B cell (primary cell): Measurements from ENCODE around the gene LONP1. TPM values are rescaled to one million over a fixed set of nuclear protein-coding genes. Genes with fewer than 3 reads are reported as not detected.
"Not testable (repeated sequence)": the region's sequence is repeated elsewhere in the genome, so short reads cannot be mapped to it uniquely, and the experiment has no call there.

ENCODE experiments used
- ATAC-seq: fragments of 200-7000 bp; cut with Tn5 transposase; one replicate; pipeline ENCODE4 v1.10.0; 2021; ENCODE audit warnings: low read depth, mild to moderate bottlenecking, moderate number of reproducible peaks, moderate library complexity
- CTCF ChIA-PET: fragments of 350-600 bp; sonication (Branson Sonifier 250); formaldehyde crosslinking; loops from one replicate; lab custom pipeline; 2021; ENCODE audit warnings: antibody characterized with exemption, inconsistent platforms; lab: Charles Lee
- POLR2A ChIA-PET: fragments of 350-600 bp; sonication (Branson Sonifier 250); formaldehyde crosslinking; loops from one replicate; lab custom pipeline; 2021; ENCODE audit warnings: antibody characterized with exemption; lab: Charles Lee
- DNase-seq: peaks from one replicate; pipeline ENCODE4 v3.0.0; 2013
- H2AFZ ChIP-seq: 2 replicates; pipeline ENCODE4 v1.6.1; 2012; ENCODE audit warnings: mild to moderate bottlenecking, low read depth, low read length; ENCODE audit not compliant: insufficient read depth, poor library complexity, severe bottlenecking
- H3K27ac ChIP-seq, 2 donors: 1 replicate in 1 of 2; 2 replicates in 1 of 2; pipeline ENCODE4 v1.5.1; 2012 to 2013; ENCODE audit warnings: low read length in 2 of 2, mild to moderate bottlenecking in 2 of 2, moderate library complexity in 1 of 2
- H3K27me3 ChIP-seq, 4 experiments: fragments of 200-600 bp in 1 of 4; sonication (generic) in 1 of 4; replicated peaks in 1 of 4; 1 replicate in 2 of 4; 2 replicates in 2 of 4; pipeline versions ENCODE4 v1.6.1 to v1.7.0; 2013 to 2016; ENCODE audit warnings: low read length in 3 of 4, mild to moderate bottlenecking in 2 of 4, mixed read lengths in 1 of 4, moderate library complexity in 1 of 4; ENCODE audit not compliant: insufficient read depth in 4 of 4, control insufficient read depth in 3 of 4; ENCODE audit errors: control extremely low read depth in 1 of 4
- H3K36me3 ChIP-seq, 2 experiments: replicated peaks in 1 of 2; 1 replicate in 1 of 2; 2 replicates in 1 of 2; pipeline versions ENCODE4 v1.6.1 to v1.7.1; 2013; ENCODE audit warnings: low read length in 1 of 2; ENCODE audit not compliant: insufficient read depth in 2 of 2, control insufficient read depth in 1 of 2; ENCODE audit errors: control extremely low read depth in 1 of 2, extremely low read depth in 1 of 2
- H3K4me1 ChIP-seq, 2 donors: fragments of 200-600 bp in 1 of 2; sonication (generic) in 1 of 2; 1 replicate in 1 of 2; 2 replicates in 1 of 2; pipeline versions ENCODE4 v1.5.1 to v1.6.1; 2013 to 2017; ENCODE audit warnings: low read length in 2 of 2; ENCODE audit not compliant: control insufficient read depth in 2 of 2, insufficient read depth in 2 of 2
- H3K4me2 ChIP-seq: replicated peaks from 2 replicates; pipeline ENCODE3; 2012; ENCODE audit warnings: mild to moderate bottlenecking, low read depth, low read length; ENCODE audit not compliant: poor library complexity, severe bottlenecking
- H3K4me3 ChIP-seq, 5 experiments: fragments of 200-600 bp in 1 of 5; sonication (generic) in 1 of 5; 1 replicate in 3 of 5; 2 replicates in 2 of 5; pipeline versions ENCODE4 v1.5.1 to v1.7.0; 2011 to 2016; ENCODE audit warnings: low read length in 4 of 5, mild to moderate bottlenecking in 4 of 5, low read depth in 2 of 5, control low read depth in 1 of 5, moderate library complexity in 1 of 5; ENCODE audit not compliant: insufficient read depth in 1 of 5; ENCODE audit errors: control extremely low read depth in 1 of 5, extremely low read depth in 1 of 5
- H3K79me2 ChIP-seq: fragments of 200-600 bp; sonication (generic); one replicate; pipeline ENCODE4 v1.6.0; 2016; ENCODE audit warnings: low read length; ENCODE audit not compliant: control insufficient read depth, insufficient read depth
- H3K9ac ChIP-seq: fragments of 200-600 bp; sonication (generic); 2 replicates; pipeline ENCODE4 v1.6.1; 2017; ENCODE audit warnings: mild to moderate bottlenecking, low read length, moderate library complexity
- H3K9me3 ChIP-seq, 3 donors: one replicate each; pipeline versions ENCODE4 v1.6.1 to v1.7.1; 2013; ENCODE audit warnings: low read length in 2 of 3; ENCODE audit not compliant: control insufficient read depth in 2 of 3, insufficient read depth in 1 of 3; ENCODE audit errors: control extremely low read depth in 1 of 3
- H4K20me1 ChIP-seq: 2 replicates; pipeline ENCODE4 v1.6.0; 2012; ENCODE audit warnings: mild to moderate bottlenecking, low read length; ENCODE audit not compliant: insufficient read depth, control insufficient read depth, poor library complexity, severe bottlenecking
- H3K27ac Mint-ChIP-seq: one replicate; pipeline ENCODE4 v1.8.0; 2021; ENCODE audit warnings: mixed read lengths
- H3K27me3 Mint-ChIP-seq: one replicate; pipeline ENCODE4 v1.8.0; 2021; ENCODE audit warnings: mixed read lengths
- H3K4me1 Mint-ChIP-seq: one replicate; pipeline ENCODE4 v1.8.0; 2021; ENCODE audit warnings: mixed read lengths
- H3K4me3 Mint-ChIP-seq: one replicate; pipeline ENCODE4 v1.8.0; 2021; ENCODE audit warnings: mixed read lengths
- H3K9me3 Mint-ChIP-seq: one replicate; pipeline ENCODE4 v1.8.0; 2022; ENCODE audit warnings: mixed read lengths; ENCODE audit not compliant: insufficient read depth
- EZH2 ChIP-seq: IDR thresholded peaks from 2 replicates; pipeline ENCODE4 v1.6.1; 2012; ENCODE audit warnings: borderline replicate concordance, low read depth, mild to moderate bottlenecking, moderate library complexity, low read length; ENCODE audit not compliant: insufficient read depth, poor library complexity, severe bottlenecking
- WGBS: methylation state at CpG from one replicate; pipeline ENCODE4 v1.1.5; 2013; ENCODE audit warnings: missing lambda C conversion rate; ENCODE audit not compliant: insufficient coverage; 5-methylcytosine and 5-hydroxymethylcytosine counted together
- intact Hi-C: fragments of 100-400 bp; cut with micrococcal nuclease; formaldehyde crosslinking; loops from one replicate; pipeline ENCODE4 v1.10.0; 2022
- polyA plus RNA-seq: library from polyadenylated mRNA; depleted of rRNA; stranded (reverse); fragments of >200 nt; gene quantifications from 2 replicates; pipeline ENCODE4 v1.2.3, GENCODE V29; 2012
- total RNA-seq, 2 donors: library from RNA; stranded (reverse); fragments of 120-200 nt in 1 of 2; gene quantifications; 1 replicate in 1 of 2; 2 replicates in 1 of 2; pipeline versions ENCODE4 v1.2.3 to v1.2.4, GENCODE V29; 2013 to 2022
- TF ChIP-seq, protein P1 (sequence below): fragments of 200-600 bp; IDR thresholded peaks from one replicate; pipeline ENCODE4 v1.8.0; 2022; ENCODE audit warnings: antibody characterized with exemption, mild to moderate bottlenecking

Gene LONP1
- total and polyA plus RNA-seq, 2 donors (not counting 1 experiment from before 2014, with no cell fraction given) = 60.1 to 67.2 TPM

DNA sequence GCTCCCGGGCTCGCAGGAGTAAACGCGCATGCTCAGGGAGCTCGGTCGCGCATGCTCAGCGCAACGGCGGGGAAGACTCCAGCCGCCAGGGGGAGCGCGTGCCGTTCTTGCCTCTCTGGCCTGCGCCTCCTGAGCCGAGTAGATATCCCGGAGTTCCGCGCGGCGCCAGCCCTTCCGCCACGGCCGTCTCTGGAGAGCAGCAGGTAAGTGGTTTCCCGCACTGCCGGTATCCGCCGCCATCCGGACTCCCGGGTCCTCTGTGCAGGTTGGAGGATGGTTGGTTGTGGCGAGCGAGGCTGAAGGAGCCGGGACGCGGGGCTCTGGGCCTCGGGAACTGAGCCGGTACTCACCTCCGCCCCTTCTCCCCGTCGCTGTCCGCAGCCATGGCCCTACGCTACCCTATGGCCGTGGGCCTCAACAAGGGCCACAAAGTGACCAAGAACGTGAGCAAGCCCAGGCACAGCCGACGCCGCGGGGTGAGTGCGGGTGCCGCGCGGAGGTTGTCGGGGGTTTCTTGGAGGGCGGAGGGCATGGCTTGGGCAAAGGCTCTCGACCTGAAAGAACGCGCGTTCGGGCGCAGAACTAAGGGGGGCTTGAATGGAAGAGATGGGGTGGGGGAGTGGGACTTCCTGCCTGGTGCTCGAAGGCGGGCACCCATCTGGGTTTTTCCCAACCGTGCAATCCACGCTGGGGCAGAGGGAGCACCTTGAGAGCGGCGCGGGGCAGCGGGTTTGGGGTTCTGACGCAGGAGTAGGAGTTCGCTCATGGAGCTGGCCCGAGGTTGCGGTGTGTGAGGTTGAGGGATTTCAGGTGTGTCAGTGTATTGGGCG is 29.6 kb downstream of the LONP1 start, which contains the start of gene RPL36:
Gene RPL36 (plus strand): TSS at position 171 of the 830 bp plus-strand sequence. CDS start 213 bp downstream, at position 384.
- Mint-ChIP-seq H3K9me3 (no peaks in the 10 kb centered on the region), H3K27ac (peak within 1 kb of the TSS; percentile 93), H3K4me3 (peak within 1 kb of the TSS; percentile 94), H3K4me1 (peaks cover 43% of the 10 kb centered on the region), H3K27me3 (no peaks in the 10 kb centered on the region)
- Histone ChIP-seq H3K4me3 (peak within 1 kb of the TSS; percentile 27 to 98 (median 93)), H3K36me3 (peaks cover 0 to 37% of the 10 kb centered on the region in 2 experiments), H3K4me1 (peaks cover 14 to 39% of the 10 kb centered on the region in 2 donors), H3K27me3 (no peaks in the 10 kb centered on the region), H4K20me1 (peaks cover 52% of the 10 kb centered on the region), H3K9ac (peak within 1 kb of the TSS; percentile 93), H3K4me2 (peak within 1 kb of the TSS; percentile 85), H3K9me3 (peaks cover 0 to 12% (median 0%) of the 10 kb centered on the region in 3 donors), H3K79me2 (peaks cover 41% of the 10 kb centered on the region), H2AFZ (peak within 1 kb of the TSS; percentile 86), H3K27ac (peak within 1 kb of the TSS; percentile 88 to 89)
- under 1% methylated on average over 70 of the region's 73 CpGs for WGBS
- TF ChIP-seq, protein P1, sequence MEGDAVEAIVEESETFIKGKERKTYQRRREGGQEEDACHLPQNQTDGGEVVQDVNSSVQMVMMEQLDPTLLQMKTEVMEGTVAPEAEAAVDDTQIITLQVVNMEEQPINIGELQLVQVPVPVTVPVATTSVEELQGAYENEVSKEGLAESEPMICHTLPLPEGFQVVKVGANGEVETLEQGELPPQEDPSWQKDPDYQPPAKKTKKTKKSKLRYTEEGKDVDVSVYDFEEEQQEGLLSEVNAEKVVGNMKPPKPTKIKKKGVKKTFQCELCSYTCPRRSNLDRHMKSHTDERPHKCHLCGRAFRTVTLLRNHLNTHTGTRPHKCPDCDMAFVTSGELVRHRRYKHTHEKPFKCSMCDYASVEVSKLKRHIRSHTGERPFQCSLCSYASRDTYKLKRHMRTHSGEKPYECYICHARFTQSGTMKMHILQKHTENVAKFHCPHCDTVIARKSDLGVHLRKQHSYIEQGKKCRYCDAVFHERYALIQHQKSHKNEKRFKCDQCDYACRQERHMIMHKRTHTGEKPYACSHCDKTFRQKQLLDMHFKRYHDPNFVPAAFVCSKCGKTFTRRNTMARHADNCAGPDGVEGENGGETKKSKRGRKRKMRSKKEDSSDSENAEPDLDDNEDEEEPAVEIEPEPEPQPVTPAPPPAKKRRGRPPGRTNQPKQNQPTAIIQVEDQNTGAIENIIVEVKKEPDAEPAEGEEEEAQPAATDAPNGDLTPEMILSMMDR = peak; percentile 94
- TF ChIP-seq EZH2 = no peak
- CTCF ChIA-PET = interaction anchor here (0.6 to 3.1 kb wide), 11 partner anchors 9 to 1613 kb away, joined by 3 to 31 read pairs (median 3); partner anchors contain the start of genes CATSPERD, LONP1, SAFB and SAFB2
- ATAC-seq (peak; percentile 52), DNase-seq (peak; percentile 99)
- POLR2A ChIA-PET = interaction anchor here (0.6 to 2.7 kb wide), 5 partner anchors 26 to 721 kb away, joined by 3 to 12 read pairs (median 10); partner anchors contain the start of genes CATSPERD, KDM4B, LONP1 and SAFB
- intact Hi-C loops = loop anchor here (1.0 to 5.0 kb wide), 4 partner anchors 10 to 968 kb away; partner anchors contain the start of genes CATSPERD, DPP9, LONP1 and MICOS13

DNA sequence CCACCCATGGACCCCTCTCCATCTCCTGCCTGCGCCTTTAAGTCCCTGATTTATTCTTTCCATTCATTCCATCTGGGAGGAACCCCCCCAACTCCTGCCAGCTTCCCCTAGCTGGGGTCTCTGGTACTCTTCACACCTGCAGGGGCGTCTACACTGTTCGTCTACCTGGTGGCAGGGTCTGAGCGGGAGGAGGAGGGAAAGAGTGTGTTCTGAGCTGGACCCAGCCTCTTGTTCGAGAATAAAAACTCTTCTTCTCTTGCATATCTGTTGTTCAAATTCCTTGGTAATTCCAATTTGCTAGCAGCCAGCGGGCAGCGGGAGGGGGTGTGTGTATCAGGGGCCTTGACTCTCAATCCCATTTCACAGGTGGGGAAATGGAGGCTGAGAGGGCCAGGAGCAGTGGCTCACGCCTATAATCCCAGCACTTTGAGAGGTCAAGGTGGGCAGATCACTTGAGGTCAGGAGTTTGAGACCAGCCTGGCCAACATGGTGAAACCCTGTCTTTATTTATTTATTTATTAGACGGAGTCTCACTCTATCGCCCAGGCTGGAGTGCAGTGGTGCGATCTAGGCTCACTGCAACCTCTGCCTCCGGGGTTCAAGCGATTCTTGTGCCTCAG is 31.6 kb downstream of the LONP1 start:
- 100% methylated on average over 2 of the region's 13 CpGs for WGBS
- H3K27ac ChIP-seq, H3K4me3 ChIP-seq, H2AFZ ChIP-seq, H3K9ac ChIP-seq, H3K27me3 ChIP-seq, ATAC-seq, H3K4me2 ChIP-seq, H3K9me3 Mint-ChIP-seq, H3K27me3 Mint-ChIP-seq: not testable (repeated sequence)
- DNase-seq = peak; percentile 43
- H3K4me1 ChIP-seq = peaks cover 14 to 39% of the 10 kb centered on the region in 2 donors
- H3K9me3 ChIP-seq = peaks cover 0 to 12% (median 0%) of the 10 kb centered on the region in 3 donors
- H4K20me1 ChIP-seq = peaks cover 32% of the 10 kb centered on the region
- CTCF ChIA-PET = interaction anchor here (1.5 to 2.2 kb wide), 2 partner anchors 62 to 66 kb away, joined by 5 to 6 read pairs; partner anchors contain the start of genes SAFB and SAFB2
- peaks cover 43% of the 10 kb centered on the region for H3K4me1 Mint-ChIP-seq
- peaks cover 32% of the 10 kb centered on the region for H3K79me2 ChIP-seq
- H3K4me3 Mint-ChIP-seq = peak overlapping the region; percentile 34
- POLR2A ChIA-PET = interaction anchor here (1.9 kb wide), 1 partner anchor 32 kb away, joined by 10 read pairs; the partner anchor contains the start of genes CATSPERD and LONP1
- peaks cover 0 to 20% of the 10 kb centered on the region in 2 experiments for H3K36me3 ChIP-seq
- intact Hi-C loops = loop anchor here (5.0 to 10.0 kb wide), 2 partner anchors 1659 to 1924 kb away; partner anchors contain the start of genes APBA3, ARHGEF18 and MRPL54
- peak overlapping the region; percentile 16 for H3K27ac Mint-ChIP-seq
